HG03066 (cell line): ENCODE results near the gene KRT26.

Experiments used
- ATAC-seq: cut with Tn5 transposase; IDR thresholded peaks from one replicate; pipeline ENCODE4 v1.9.1; 2021; ENCODE audit warnings: low read depth; ENCODE audit not compliant: unreplicated experiment

KRT26 gene

GRCh38 chr17:40734018-40734417, 38.0 kb downstream of the KRT26 start:
- no peak for ATAC-seq

- ATAC-seq, result no peak
These were observed 41.0 kb downstream of the KRT26 start for GRCh38 chr17:40730970-40731369.

- ATAC-seq, result no peak
These were observed 44.4 kb downstream of the KRT26 start for GRCh38 chr17:40727447-40728231.

- no peak for ATAC-seq
These were observed 45.1 kb downstream of the KRT26 start for GRCh38 chr17:40726919-40727318.

- no peak for ATAC-seq
These were observed 47.3 kb downstream of the KRT26 start for GRCh38 chr17:40724656-40725055.

GRCh38 chr17:40722241-40722640, 49.8 kb downstream of the KRT26 start:
- no peak for ATAC-seq

GRCh38 chr17:40720899-40721298, 51.1 kb downstream of the KRT26 start:
- ATAC-seq, result no peak

- ATAC-seq, result no peak
These were observed 53.1 kb downstream of the KRT26 start for GRCh38 chr17:40718930-40719329.

- no peak for ATAC-seq
These were observed 54.2 kb downstream of the KRT26 start for GRCh38 chr17:40717776-40718175.
